GM21360 (cell line): ENCODE data around the gene MALT1.

Source experiments
- ATAC-seq: cut with Tn5 transposase; IDR thresholded peaks from one replicate; pipeline ENCODE4 v1.9.1; 2021; ENCODE audit warnings: mild to moderate bottlenecking, moderate library complexity; ENCODE audit not compliant: unreplicated experiment

MALT1 gene

DNA sequence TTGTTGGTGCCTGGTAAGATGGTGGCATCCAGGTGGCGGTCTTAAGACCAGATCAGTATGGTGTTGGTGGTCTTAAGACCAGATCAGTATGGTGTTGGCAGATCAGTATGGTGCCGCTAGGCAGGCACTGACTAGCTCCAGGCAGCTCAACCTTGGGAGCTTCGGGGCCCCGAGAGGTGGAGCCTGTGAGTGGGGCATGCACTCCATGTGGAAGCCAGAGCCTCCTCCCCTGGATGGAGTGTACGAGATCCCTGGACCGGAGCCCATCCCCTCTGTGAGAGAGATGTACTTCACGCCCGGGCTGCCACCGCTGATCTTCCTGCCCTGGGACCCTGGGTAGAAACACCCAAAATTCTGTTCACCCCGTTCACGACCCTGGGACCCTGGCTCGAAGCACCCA lies 19.0 kb downstream of the MALT1 start:
- no peak for ATAC-seq

DNA sequence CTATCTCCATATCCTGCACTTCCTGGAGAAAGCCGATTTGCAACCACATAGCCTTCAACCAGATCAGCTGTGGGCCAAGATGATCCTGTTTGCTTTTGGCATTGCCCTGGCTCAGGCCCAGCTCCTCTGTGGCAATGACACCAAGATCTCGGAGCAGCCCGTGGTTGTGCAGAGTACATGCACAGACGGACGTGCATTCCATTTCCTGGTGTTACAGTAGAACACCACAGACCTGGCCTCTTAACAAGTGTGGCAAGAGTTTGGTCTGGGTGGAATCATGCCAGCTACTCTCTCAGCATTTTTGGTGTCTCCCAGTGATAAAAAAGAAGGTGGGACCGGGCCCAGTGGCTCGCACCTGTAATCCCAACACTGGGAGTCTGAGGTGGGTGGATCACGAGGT lies 20.0 kb downstream of the MALT1 start:
- ATAC-seq = no peak

DNA sequence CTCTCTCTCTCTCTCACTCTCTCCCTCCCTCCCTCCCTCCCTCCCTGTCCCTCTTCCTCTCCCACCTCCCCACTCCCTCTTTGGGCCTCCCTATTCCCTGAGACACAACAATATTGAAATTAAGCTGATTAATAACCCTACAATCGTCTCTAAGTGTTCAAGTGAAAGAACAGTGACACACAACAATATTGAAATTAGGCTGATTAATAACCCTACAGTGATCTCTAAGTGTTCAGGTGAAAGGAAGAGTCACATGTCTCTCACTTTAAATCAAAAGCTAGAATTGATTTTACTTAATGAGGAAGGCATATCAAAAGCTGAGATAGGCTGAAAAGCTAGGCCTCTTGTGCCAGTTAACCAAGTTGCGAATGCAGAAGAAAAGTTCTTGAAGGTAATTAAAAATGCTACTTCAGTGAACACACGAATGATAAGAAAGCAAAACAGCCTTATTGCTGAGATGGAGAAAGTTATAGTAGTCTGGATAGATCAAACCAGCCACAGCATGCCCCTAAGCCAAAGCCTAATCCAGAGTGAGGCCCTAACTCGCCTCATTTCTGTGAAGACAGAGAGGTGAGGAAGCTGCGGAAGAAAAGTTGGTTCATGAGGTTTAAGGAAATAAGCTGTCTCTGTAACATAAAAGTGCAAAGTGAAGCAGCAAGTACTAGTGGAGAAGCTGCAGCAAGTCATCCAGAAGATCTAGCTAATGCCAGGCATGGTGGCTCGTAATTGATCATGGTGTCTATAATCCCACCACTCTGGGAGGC lies 21.3 kb downstream of the MALT1 start:
- ATAC-seq = no peak

DNA sequence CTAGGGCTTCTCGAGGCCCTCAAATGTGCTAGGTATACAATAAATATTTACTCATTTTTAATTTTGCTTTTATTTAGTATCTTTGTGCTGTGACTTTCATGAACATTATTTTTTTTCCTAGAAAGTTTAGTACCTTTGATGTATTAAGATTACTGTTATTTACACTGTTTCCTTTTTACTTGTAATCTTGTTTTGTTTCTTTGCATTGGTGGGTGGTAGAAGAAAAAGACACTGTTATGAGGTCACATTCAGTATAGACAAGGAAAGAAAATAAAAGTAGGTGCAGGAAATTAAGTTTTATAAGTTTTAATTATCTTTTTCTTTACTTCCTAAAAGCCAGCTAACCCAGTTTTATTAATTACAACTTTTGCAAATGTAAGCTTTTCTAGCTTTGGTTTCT lies 23.0 kb downstream of the MALT1 start:
- no peak for ATAC-seq

DNA sequence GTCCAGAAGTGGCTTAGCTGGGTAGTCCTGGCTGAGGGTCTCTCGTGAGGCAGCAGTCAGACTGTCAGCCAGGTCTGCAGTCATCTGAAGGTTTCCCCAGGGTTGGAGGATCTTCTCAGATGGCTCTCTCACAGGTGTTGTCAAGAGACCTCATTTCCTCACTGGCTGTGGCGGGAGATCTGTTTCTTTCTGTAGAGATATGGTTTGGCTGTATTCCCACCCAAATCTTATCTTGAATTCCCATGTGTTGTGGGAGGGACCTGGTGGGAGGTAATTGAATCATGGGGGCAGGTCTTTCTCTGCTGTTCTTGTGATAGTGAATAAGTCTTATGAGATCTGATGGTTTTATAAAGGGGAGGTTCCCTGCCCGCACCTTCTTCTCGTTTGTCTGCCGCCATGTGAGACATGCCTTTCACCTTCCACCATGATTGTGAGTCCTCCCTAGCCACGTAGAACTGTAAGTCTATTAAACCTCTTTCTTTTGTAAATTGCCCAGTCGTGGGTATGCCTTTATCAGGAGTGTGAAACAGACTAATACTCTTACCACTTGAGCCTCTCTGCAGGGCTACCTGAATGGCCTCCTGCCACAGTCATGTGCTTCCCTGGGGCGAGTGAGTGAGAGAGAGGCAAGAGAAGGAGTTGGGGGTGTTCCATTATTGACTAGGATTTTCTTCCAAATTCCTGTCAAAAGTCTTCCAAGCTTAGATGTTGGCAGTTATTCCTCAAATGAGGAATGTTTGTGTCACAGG lies 23.6 kb downstream of the MALT1 start:
- ATAC-seq = no peak

DNA sequence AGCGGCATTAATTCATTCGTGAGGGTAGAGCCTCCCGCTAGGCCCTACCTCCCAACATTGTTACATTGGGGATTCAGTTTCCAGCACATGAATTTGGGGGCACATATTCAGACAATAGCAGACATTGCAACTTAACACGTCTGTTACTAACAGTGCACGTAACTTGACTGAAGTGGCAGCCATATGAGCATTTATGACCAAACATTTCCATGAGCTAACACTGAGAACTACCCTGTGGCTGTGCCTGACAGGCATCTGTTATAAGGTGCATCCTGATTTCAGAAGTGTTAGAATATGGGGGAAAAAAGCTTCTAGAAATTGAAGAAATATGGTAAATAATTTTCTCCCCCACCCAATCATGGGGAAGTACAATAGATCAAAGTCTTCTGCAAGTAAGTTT lies 24.5 kb downstream of the MALT1 start:
- no peak for ATAC-seq

DNA sequence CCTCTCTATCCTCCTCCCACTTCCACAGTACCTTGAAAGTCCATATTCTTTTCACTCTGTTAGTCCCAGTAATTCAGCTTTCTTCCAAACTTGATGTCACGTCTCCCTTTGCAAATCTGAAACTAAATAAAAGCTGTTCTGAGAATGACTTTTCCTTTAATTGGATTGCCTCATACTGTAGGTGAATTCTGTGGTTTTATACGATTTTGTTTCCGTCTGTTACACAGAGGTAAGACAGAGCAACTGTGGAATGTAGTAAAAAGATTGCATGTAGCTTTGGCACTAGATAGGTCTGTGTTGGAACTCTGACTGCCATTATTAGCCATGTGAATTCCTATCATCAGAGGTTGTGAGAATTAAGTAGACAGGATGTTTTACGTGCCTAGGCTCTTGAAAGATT lies 25.9 kb downstream of the MALT1 start:
- no peak for ATAC-seq

DNA sequence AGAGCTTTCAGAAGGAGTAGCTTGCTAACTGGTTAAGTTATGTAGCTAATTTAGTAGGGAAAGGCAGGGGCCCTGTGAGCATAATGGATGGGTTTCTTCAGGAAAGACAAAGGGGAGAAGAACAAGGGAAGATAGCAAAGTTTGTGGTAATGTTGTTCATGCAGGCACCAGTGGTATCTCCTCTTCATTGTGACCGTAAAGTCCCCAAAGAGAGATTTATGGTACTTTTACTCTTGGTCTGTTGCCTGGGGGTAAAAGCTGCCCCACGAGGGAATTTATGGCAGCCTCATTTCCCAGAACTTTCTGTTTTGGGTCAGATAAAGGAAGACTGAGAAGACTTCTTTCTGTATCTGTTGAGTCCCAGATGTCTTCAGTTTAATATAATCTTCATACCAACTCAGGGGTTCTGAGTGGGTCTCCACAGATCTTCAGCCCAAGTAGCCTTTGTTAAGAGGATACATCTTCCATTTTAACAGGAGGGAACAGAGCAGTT lies 27.5 kb downstream of the MALT1 start:
- no peak for ATAC-seq

DNA sequence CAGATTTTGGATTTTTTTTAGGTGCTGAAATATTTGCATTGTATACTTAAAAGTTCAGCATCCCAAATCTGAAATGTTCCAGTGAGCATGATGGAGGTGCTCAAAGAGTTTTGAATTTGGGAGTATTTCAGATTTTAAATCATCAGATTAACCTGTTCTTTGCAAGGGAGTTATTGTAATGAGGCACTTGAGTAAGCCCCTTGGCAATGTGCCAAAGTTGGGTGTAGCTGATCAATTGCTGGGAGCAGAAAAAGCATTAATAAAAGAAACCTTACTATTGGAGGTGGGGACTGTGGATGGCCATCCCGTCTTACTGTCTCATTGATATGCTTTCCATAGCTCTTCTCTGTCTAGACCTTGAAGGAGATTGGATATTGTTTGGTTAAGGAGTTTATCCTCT lies 28.3 kb downstream of the MALT1 start:
- ATAC-seq = no peak

DNA sequence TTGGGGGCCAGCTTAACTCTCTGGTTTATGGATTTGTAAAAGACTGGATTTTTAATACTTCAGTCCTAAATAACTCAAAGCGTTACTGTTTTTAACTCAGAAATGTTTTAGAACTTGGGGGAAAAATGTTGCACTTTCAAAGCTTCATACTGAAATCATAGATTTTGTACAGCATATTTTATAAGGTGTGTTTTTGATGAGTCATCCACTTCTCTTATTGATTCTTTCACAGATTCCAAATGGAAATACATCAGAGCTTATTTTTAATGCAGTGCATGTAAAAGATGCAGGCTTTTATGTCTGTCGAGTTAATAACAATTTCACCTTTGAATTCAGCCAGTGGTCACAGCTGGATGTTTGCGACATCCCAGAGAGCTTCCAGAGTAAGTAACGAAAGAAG lies 28.9 kb downstream of the MALT1 start:
- no peak for ATAC-seq

DNA sequence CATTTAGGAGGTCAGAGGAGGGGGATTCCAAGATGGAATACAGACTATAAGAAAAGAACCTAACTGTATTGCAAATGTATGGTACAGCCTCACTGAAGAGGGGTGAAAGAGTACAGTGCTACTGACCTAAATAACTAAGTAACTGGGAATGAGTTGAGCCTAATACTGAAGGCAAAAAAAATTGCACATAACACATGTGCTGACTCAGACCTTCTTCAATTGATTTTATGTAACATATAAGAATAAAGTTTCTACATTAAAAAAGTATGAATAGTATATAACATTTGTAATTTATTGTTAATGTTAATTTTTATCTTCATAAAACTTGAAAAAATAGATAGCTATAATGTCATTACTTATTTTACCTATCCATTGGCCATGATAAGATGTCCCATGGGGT lies 41.7 kb downstream of the MALT1 start:
- ATAC-seq = no peak

DNA sequence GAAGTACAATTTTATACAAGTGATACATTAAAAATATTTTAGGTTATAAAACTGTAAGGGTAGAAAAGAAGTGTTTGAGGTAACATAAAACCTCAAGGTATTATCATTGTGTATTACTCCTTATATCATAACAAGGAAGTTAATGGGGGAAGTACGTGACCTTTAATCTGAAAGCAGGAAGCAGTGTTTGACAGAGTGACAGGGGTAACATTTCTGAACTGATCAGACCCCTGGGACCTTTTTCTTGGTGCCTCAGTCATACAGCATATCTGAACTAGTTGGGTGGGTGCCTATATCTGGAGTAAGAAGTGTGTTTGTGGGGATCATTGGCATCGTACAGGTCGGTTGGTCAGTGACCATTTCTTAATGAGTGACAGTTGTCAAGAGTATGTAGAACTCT lies 43.0 kb downstream of the MALT1 start:
- no peak for ATAC-seq

DNA sequence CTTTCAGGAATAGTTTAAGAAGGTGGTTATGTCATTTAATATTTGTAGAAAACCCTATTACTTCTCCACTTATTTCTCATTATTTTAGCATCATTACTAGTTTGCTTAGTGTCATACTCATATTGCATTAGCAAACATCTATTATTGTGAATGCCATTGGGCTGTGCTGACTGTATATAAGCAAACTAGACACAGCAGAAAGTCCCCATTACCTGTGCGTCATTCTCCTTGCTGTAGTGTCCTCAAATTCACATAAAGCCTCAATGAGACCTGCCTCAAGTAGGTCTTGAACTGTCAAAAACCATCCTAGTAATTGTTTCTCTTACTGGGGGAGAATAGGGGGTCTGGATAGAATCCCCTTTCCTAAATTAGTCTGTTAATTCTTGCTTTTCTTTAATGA lies 43.6 kb downstream of the MALT1 start:
- ATAC-seq = no peak

DNA sequence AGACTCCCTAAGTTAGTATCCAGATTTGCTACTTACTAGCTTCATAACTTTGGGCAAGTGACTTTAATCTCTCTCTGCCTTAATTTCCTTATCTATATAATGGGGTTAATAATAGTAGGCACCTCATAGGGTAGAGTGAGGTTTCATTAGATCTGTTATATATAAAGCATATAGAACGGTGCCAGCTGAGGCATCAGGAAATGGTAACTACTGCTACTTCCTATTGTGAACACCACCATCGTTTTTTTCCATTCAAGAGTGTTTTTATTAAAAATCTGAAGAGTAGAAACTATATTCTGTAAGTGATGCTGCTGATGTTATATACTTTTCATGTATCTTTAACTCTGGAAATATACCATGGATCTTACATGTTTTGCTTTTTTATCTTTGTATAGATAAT lies 44.3 kb downstream of the MALT1 start:
- no peak for ATAC-seq

DNA sequence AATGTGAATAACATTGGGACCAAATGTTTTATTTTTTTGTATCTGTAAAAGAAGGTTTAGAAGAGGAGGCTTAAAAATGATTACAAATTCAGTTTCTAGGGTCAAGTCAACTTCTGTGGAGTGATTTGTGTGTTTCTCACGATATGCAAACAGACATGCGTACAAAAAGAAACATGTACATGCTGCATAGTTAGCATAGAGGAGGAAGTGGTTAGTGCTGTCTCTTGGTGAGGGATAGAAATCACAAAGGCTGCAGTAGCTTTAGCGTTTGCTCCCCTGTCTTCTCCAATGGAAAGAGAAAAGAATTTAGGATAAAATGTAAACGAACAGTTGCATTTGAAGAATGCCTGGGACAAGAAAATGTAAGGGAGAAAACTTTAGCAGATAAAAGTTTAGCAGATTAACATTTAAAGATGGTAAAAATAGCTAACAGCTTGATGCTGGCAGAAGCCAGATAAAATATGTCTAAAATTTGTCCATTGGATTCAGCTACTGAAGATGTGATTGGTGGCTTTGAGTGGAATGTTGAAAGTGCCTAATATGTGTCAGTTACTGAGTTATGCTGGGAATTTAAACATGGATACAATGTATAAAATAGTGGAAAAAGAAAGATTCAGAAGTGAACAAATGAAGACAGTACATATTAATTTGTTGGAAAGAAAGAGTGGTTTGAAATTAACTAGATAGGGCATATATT lies 44.9 kb downstream of the MALT1 start:
- ATAC-seq = no peak

DNA sequence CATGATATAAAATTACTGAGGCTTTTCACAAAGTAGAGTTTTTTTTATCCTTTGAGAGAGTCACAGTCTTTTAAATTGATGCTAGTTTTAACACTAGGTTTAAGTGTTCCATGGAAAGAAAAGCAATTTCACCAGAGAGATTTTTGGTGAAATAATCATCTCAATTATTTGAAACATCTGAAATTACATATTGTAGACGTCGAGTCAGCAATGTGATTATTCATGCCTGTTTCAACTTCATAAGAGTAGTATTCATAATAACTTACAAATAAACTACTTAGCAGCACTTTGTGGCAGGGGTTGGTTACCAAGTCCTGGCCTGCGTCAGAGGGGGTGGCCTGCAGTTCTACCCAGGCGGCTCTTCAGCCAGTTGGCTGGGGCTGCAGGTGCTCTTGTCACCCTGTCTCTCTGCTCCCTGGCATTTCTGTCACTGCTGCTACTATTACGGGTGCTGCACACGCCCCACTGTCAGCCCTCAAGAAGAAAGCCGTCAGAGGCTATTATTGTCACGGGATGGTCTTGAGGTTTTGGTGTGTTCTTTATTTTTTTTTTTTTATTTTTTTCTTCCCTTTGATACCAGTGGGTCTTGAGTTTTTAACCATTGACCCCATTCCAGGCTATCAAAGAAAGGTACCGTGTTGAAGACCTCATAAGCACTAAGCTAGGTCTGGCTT lies 50.4 kb downstream of the MALT1 start:
- no peak for ATAC-seq

DNA sequence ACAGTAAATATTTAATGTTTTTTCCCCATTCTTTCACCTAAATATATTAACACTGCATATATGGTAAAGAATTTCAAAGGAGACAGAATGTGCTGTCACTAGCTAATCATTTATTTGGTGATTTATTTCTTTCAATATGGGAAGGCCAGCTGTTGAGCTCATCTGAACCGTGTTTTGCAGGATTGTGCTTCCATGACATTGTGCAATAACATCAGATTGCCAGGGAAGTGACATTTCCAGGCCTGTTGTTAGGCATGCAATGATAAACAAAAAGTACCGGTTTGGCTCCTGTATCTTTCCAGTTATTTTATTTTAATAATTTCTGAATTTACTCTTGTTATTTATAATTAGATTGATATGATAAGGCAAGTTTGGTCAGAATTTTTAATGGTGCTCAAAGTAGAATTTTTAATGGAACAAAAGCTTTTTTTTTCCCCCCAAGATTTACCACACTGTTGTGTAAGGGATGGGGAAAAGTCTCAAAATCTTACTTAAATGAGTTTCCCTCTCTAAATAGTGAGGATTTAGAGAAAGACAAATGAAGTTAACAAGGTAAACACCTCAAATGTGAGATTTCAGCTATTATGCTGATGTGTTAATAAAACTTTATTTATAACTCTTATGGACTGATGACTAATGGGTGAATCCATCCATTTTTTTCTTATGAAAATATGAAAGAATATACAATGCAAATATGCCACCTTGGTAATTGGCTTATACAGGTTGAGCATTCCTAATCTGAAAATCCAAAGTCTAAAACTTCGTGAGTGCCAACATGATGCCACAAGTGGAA lies 52.7 kb downstream of the MALT1 start:
- ATAC-seq = no peak

DNA sequence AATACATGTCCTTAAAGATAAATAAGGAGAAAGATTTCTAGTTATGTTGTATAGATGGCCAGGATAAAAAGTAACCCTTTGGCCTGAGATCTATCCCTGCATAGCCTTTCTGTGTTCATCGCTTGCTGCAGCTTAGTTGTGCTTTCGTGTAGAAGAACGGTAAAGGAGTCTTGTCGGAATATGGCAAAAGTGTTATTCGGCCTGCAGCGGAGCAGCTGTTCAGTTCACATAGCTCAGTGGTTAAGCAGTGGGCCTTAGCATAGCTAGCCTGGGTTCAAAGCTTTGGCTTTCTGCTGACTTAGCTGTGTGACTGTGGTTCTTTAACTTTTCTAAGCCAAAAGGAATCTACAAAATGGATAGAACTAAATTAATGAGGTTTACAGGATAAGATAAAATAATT lies 55.4 kb downstream of the MALT1 start:
- ATAC-seq = no peak

DNA sequence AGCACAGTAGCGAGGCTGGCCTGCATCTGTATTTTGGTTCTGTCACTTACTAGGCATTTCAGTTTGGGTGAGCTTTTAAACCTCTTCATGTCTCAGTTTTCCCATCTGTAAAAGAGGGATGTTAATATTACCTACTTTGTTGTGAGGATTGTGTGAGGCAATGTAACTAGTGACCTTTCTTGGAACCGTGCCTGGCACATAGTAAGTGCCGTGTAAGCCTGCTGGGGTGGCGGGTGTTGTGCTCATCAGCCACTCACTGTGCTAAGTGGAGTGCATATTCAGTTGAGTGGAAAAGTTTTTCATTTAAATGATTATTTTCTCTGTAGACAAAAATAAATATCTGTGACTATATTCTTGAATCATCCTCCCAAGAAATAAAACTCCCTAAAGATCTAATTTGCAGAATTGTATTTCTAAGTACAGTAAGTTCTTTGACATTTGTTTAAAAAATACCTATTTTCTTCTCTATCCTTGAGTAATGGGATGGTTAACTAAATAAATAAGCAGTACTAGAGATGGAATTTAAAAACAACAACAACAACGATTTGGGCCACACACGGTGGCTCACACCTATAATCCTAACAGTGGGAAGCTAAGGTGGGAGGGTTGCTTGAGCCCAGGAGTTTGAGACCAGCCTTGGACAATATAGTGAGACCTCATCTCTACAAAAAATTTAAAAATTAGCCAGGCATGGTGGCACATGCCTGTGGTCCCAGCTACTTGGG lies 56.7 kb downstream of the MALT1 start:
- no peak for ATAC-seq

DNA sequence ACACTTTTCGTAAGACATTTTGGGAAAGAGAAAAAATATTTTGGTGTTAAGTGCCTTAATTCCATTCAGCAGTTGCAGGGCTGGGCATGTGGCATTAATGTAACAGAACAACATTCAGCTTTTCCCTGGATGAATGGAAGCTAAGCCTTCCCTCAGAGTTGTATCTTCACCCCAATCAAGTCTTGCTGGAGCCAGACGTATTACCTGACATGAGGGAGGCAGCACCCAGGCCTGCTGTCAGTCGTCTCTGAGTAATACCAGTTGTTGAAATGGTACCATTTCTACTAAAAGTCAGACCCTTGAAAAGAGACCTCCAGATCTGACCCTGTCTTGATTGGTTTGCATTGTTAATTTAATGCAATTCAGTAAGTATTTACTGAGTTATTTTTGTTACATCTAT lies 57.5 kb downstream of the MALT1 start:
- ATAC-seq = no peak
